NB4 (cell line): ENCODE measurements around the gene WNT6.

Source experiments
- POLR2A ChIP-seq: IDR thresholded peaks from 2 replicates; pipeline ENCODE4 v1.6.1; 2011; ENCODE audit warnings: mild to moderate bottlenecking; ENCODE audit not compliant: insufficient read length; ENCODE audit errors: extremely low read depth
- TF ChIP-seq, protein P1 (sequence below): IDR thresholded peaks from one replicate; pipeline ENCODE4 v1.5.1; 2012; ENCODE audit warnings: low read depth, low read length

DNA sequence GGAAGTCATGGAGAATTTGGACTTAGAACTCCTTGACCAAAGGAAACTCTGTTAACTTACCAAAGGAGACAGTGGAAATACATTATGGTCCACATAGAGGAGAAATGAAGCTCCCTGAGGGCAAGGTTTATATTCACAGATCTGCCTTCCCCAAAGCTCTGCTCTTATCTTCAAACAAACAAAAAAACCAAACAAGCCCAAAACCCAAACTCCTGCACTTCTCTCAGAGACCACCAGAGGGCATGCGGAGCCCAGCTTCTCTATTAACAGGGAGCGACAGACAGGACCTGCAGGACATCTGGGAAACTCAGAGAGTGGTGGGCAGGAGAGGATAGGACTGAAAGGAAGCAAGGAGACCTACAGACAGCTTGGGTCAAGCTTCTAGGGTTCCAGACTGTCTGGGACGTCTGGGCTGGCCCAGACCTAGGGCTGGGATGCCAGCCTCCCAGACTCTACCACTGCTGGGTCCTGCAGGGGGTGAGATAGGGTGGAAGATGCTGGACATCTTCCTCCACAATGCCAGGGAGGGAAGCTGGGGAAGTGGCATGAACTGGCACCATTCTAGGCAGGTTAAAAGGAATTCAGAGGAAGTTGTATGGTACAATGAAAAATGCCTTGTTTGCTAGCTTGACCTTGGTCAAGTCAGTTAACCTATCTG is 17.1 kb downstream of the WNT6 start:
- TF ChIP-seq, protein P1, sequence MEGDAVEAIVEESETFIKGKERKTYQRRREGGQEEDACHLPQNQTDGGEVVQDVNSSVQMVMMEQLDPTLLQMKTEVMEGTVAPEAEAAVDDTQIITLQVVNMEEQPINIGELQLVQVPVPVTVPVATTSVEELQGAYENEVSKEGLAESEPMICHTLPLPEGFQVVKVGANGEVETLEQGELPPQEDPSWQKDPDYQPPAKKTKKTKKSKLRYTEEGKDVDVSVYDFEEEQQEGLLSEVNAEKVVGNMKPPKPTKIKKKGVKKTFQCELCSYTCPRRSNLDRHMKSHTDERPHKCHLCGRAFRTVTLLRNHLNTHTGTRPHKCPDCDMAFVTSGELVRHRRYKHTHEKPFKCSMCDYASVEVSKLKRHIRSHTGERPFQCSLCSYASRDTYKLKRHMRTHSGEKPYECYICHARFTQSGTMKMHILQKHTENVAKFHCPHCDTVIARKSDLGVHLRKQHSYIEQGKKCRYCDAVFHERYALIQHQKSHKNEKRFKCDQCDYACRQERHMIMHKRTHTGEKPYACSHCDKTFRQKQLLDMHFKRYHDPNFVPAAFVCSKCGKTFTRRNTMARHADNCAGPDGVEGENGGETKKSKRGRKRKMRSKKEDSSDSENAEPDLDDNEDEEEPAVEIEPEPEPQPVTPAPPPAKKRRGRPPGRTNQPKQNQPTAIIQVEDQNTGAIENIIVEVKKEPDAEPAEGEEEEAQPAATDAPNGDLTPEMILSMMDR, result peak; percentile 97
- no peak for TF ChIP-seq POLR2A
